ENCODE data around the gene PTPN20. TPM values are rescaled to one million over a fixed set of nuclear protein-coding genes. Genes with fewer than 3 reads are reported as not detected.

PTPN20 gene
- total and polyA plus RNA-seq, 2 of the 8 experiments (the other 6 are each of a cell fraction or from before 2014, with no cell fraction given): not detected

- TF ChIP-seq FOSL1 (IDR thresholded peaks at IDR 0.05; ENCODE audit: insufficient read depth, low read depth, low read length) (no peak), TAF7 (optimal IDR thresholded peaks at IDR 0.05; ENCODE audit: borderline replicate concordance, low read depth, low read length) (no peak), SRF (IDR thresholded peaks at IDR 0.05; ENCODE audit: low read depth, low read length) (no peak), ATF2 (IDR thresholded peaks at IDR 0.05; ENCODE audit: low read length) (no peak), JUND (IDR thresholded peaks at IDR 0.05; ENCODE audit: low read length) (no peak)
Measured at GRCh38 chr10:47047127-47047504, 135.9 kb downstream of the PTPN20 start (continued).
